ELF-1 (cell line): ENCODE measurements around the gene FBXO21.
A peak's percentile ranks its signal among the peaks of the same experiment; 100 is the strongest.

Experiments used
- DNase-seq: peaks from one replicate; pipeline ENCODE4 v3.0.0-alpha.2; 2016; ENCODE audit warnings: low read depth, low spot score

The FBXO21 gene

GRCh38 chr12:117139025-117139717, 51.1 kb downstream of the FBXO21 start:
- DNase-seq = no peak

GRCh38 chr12:117134721-117135120, 55.5 kb downstream of the FBXO21 start:
- no peak for DNase-seq

- peak; percentile 37 for DNase-seq
These were observed 56.2 kb downstream of the FBXO21 start for GRCh38 chr12:117134059-117134458.

- DNase-seq = no peak
These were observed 59.5 kb downstream of the FBXO21 start for GRCh38 chr12:117130801-117131200.

GRCh38 chr12:117129391-117129790, 60.9 kb downstream of the FBXO21 start:
- DNase-seq = no peak

- no peak for DNase-seq
These were observed 62.1 kb downstream of the FBXO21 start for GRCh38 chr12:117127933-117128823.

GRCh38 chr12:117126335-117126734, 63.9 kb downstream of the FBXO21 start:
- no peak for DNase-seq

GRCh38 chr12:117125767-117126166, 64.5 kb downstream of the FBXO21 start:
- DNase-seq = no peak

- peak; percentile 47 for DNase-seq
These were observed 65.0 kb downstream of the FBXO21 start for GRCh38 chr12:117125272-117125613.

GRCh38 chr12:117124421-117125271, 65.6 kb downstream of the FBXO21 start:
- DNase-seq = peak; percentile 19

- no peak for DNase-seq
These were observed 68.8 kb downstream of the FBXO21 start for GRCh38 chr12:117121441-117121840.

- no peak for DNase-seq
These were observed 69.5 kb downstream of the FBXO21 start for GRCh38 chr12:117120787-117121186.

- DNase-seq = peak; percentile 75
These were observed 70.6 kb downstream of the FBXO21 start for GRCh38 chr12:117119592-117120198.

GRCh38 chr12:117118838-117119591, 71.3 kb downstream of the FBXO21 start:
- DNase-seq = peak; percentile 44

GRCh38 chr12:117114784-117115183, 75.5 kb downstream of the FBXO21 start:
- DNase-seq = no peak

GRCh38 chr12:117113231-117113630, 77.0 kb downstream of the FBXO21 start:
- DNase-seq = no peak

GRCh38 chr12:117111821-117112595, 78.3 kb downstream of the FBXO21 start:
- peak; percentile 64 for DNase-seq

GRCh38 chr12:117111386-117111785, 78.9 kb downstream of the FBXO21 start:
- no peak for DNase-seq

- no peak for DNase-seq
These were observed 80.2 kb downstream of the FBXO21 start for GRCh38 chr12:117109943-117110635.
